ENCODE data around the gene ABITRAM.

DNA sequence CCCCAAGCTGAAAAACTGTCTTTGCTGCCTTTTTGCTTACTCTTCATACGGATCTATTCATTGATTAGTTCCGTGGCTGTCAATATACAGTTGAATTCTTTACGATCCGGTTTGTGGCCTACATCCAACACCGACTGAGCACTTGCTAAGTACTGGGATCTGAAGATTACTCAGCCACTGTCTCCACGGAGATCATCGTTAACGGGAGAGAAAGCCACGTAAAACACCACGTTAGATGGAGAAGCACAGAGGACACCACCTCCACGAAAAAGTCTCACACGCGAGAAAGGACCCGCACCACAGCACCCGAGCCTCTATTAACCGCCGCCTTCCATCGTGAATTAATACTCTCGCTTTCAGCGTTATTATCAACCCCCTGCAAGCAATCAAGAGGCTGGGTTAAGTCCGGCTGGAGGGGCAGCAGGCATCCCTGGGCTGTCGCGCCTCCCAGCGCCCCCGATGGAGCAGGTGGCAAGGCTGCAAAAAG lies 926 bp upstream of the ABITRAM start:
- TF ChIP-seq POLR2A (IDR thresholded peaks at IDR 0.05) (no peak), POLR2AphosphoS5 (IDR thresholded peaks at IDR 0.05) (no peak), EP300 (IDR thresholded peaks at IDR 0.05) (no peak)
- TF ChIP-seq, protein P1, sequence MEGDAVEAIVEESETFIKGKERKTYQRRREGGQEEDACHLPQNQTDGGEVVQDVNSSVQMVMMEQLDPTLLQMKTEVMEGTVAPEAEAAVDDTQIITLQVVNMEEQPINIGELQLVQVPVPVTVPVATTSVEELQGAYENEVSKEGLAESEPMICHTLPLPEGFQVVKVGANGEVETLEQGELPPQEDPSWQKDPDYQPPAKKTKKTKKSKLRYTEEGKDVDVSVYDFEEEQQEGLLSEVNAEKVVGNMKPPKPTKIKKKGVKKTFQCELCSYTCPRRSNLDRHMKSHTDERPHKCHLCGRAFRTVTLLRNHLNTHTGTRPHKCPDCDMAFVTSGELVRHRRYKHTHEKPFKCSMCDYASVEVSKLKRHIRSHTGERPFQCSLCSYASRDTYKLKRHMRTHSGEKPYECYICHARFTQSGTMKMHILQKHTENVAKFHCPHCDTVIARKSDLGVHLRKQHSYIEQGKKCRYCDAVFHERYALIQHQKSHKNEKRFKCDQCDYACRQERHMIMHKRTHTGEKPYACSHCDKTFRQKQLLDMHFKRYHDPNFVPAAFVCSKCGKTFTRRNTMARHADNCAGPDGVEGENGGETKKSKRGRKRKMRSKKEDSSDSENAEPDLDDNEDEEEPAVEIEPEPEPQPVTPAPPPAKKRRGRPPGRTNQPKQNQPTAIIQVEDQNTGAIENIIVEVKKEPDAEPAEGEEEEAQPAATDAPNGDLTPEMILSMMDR (IDR thresholded peaks at IDR 0.05): no peak
